Measurements from ENCODE around the gene DCLRE1B. TPM values are rescaled to one million over a fixed set of nuclear protein-coding genes. Genes with fewer than 3 reads are reported as not detected.

Gene DCLRE1B
- total RNA-seq, 1 donor from 2014 or later: 7.8 TPM

DNA sequence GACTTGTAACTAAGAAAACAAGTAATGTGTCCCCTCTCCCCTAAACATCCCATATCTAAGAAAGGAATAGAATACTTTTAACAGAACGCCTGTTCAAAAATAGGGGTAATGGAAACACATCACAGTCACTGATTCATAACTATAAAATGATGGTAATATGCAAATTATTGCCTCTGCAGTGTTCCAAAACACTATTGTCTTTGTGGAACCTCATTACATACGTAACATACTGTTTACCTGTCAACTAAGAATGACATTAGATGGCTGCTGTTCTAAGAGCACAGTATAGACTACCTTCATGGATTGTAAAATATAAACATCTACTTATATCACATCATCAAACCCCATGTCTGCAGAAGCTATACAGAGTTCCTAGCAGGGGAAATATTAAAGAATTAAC lies 14.3 kb upstream of the DCLRE1B start:
- peaks cover 8% of the 10 kb centered on the region for H3K36me3 Mint-ChIP-seq (ENCODE audit: low read depth, unreplicated experiment)
- no peak overlapping the region for H3K4me3 Mint-ChIP-seq (ENCODE audit: unreplicated experiment)
- DNase-seq (ENCODE audit: low read depth): no peak
- no peak overlapping the region for H2AFZ ChIP-seq (ENCODE audit: low read depth, low read length)
- H3K4me2 ChIP-seq (ENCODE audit: low read length): no peak overlapping the region
- no peak overlapping the region for H3K27ac Mint-ChIP-seq (ENCODE audit: unreplicated experiment)
- H3K27me3 Mint-ChIP-seq (ENCODE audit: low read depth, unreplicated experiment): peaks cover 3% of the 10 kb centered on the region
- no peak overlapping the region for H3K27ac ChIP-seq (ENCODE audit: low read depth, low read length)
- no peaks in the 10 kb centered on the region for H3K79me2 ChIP-seq (ENCODE audit: insufficient read depth, low read length)
- H3K9me3 Mint-ChIP-seq (ENCODE audit: unreplicated experiment): no peaks in the 10 kb centered on the region
- no peak for FAIRE-seq
- H3K9me3 ChIP-seq (ENCODE audit: insufficient read depth, low read depth, low read length): no peaks in the 10 kb centered on the region
- no peaks in the 10 kb centered on the region for H3K27me3 ChIP-seq (ENCODE audit: insufficient read depth, low read length)
- H3K4me1 Mint-ChIP-seq (ENCODE audit: low read depth, unreplicated experiment): no peaks in the 10 kb centered on the region
- H4K20me1 ChIP-seq (ENCODE audit: insufficient read depth, low read length): no peaks in the 10 kb centered on the region
- TF ChIP-seq CTCF (IDR thresholded peaks at IDR 0.05; ENCODE audit: insufficient read depth, low read depth, low read length): no peak
- H3K9ac ChIP-seq (ENCODE audit: low read length): no peak overlapping the region
- peaks cover 10% of the 10 kb centered on the region for H3K36me3 ChIP-seq (ENCODE audit: insufficient read depth, low read length)
- peaks cover 2% of the 10 kb centered on the region for H3K4me1 ChIP-seq (ENCODE audit: insufficient read depth, low read length)
- no peak overlapping the region for H3K4me3 ChIP-seq (ENCODE audit: insufficient read depth, low read depth, low read length)

- no peak overlapping the region for H3K27ac ChIP-seq (ENCODE audit: low read depth, low read length)
- Mint-ChIP-seq H3K27ac (ENCODE audit: unreplicated experiment) (no peak overlapping the region), H3K27me3 (ENCODE audit: low read depth, unreplicated experiment) (peaks cover 3% of the 10 kb centered on the region), H3K36me3 (ENCODE audit: low read depth, unreplicated experiment) (peaks cover 10% of the 10 kb centered on the region), H3K9me3 (ENCODE audit: unreplicated experiment) (no peaks in the 10 kb centered on the region), H3K4me1 (ENCODE audit: low read depth, unreplicated experiment) (peaks cover 5% of the 10 kb centered on the region), H3K4me3 (ENCODE audit: unreplicated experiment) (no peak overlapping the region)
- peaks cover 10% of the 10 kb centered on the region for H3K36me3 ChIP-seq (ENCODE audit: insufficient read depth, low read length)
- H3K27me3 ChIP-seq (ENCODE audit: insufficient read depth, low read length): no peaks in the 10 kb centered on the region
- H3K9ac ChIP-seq (ENCODE audit: low read length): no peak overlapping the region
- H3K4me3 ChIP-seq (ENCODE audit: insufficient read depth, low read depth, low read length): no peak overlapping the region
- H3K4me1 ChIP-seq (ENCODE audit: insufficient read depth, low read length): peaks cover 9% of the 10 kb centered on the region
- FAIRE-seq (no peak), DNase-seq (ENCODE audit: low read depth) (no peak)
- no peak overlapping the region for H2AFZ ChIP-seq (ENCODE audit: low read depth, low read length)
- H3K9me3 ChIP-seq (ENCODE audit: insufficient read depth, low read depth, low read length): no peaks in the 10 kb centered on the region
- no peaks in the 10 kb centered on the region for H3K79me2 ChIP-seq (ENCODE audit: insufficient read depth, low read length)
- no peaks in the 10 kb centered on the region for H4K20me1 ChIP-seq (ENCODE audit: insufficient read depth, low read length)
- no peak for TF ChIP-seq CTCF (IDR thresholded peaks at IDR 0.05; ENCODE audit: insufficient read depth, low read depth, low read length)
- no peak for TF ChIP-seq EZH2 (IDR thresholded peaks at IDR 0.05; ENCODE audit: insufficient read depth, low read length)
- no peak overlapping the region for H3K4me2 ChIP-seq (ENCODE audit: low read length)
These were observed 13.4 kb upstream of the DCLRE1B start for GRCh38 chr1:113891631-113892220.

- H2AFZ ChIP-seq (ENCODE audit: low read depth, low read length): no peak overlapping the region
- FAIRE-seq: no peak
- no peak for TF ChIP-seq EZH2 (IDR thresholded peaks at IDR 0.05; ENCODE audit: insufficient read depth, low read length)
These were observed 11.9 kb upstream of the DCLRE1B start for GRCh38 chr1:113893267-113893666.

More at GRCh38 chr1:113893267-113893666, 11.9 kb upstream of the DCLRE1B start:
- H3K4me2 ChIP-seq (ENCODE audit: low read length): no peak overlapping the region
- H3K79me2 ChIP-seq (ENCODE audit: insufficient read depth, low read length): no peaks in the 10 kb centered on the region
- no peaks in the 10 kb centered on the region for H3K9me3 ChIP-seq (ENCODE audit: insufficient read depth, low read depth, low read length)
- H3K27me3 ChIP-seq (ENCODE audit: insufficient read depth, low read length): no peaks in the 10 kb centered on the region
- H3K27ac ChIP-seq (ENCODE audit: low read depth, low read length): no peak overlapping the region
- no peak overlapping the region for H3K4me3 ChIP-seq (ENCODE audit: insufficient read depth, low read depth, low read length)
- H4K20me1 ChIP-seq (ENCODE audit: insufficient read depth, low read length): no peaks in the 10 kb centered on the region
- no peak for DNase-seq (ENCODE audit: low read depth)
- peaks cover 9% of the 10 kb centered on the region for H3K4me1 ChIP-seq (ENCODE audit: insufficient read depth, low read length)
- H3K27me3 Mint-ChIP-seq (ENCODE audit: low read depth, unreplicated experiment): peaks cover 3% of the 10 kb centered on the region
- no peak overlapping the region for H3K9ac ChIP-seq (ENCODE audit: low read length)
- peaks cover 13% of the 10 kb centered on the region for H3K36me3 Mint-ChIP-seq (ENCODE audit: low read depth, unreplicated experiment)
- no peak overlapping the region for H3K4me3 Mint-ChIP-seq (ENCODE audit: unreplicated experiment)
- H3K36me3 ChIP-seq (ENCODE audit: insufficient read depth, low read length): peaks cover 20% of the 10 kb centered on the region
- H3K9me3 Mint-ChIP-seq (ENCODE audit: unreplicated experiment): no peaks in the 10 kb centered on the region
- peaks cover 5% of the 10 kb centered on the region for H3K4me1 Mint-ChIP-seq (ENCODE audit: low read depth, unreplicated experiment)
- H3K27ac Mint-ChIP-seq (ENCODE audit: unreplicated experiment): no peak overlapping the region

Measured in astrocyte (in vitro differentiated cells and primary cell).